Measurements from ENCODE around the gene KLK12. TPM values are rescaled to one million over a fixed set of nuclear protein-coding genes. Genes with fewer than 3 reads are reported as not detected.
"Not testable (repeated sequence)": the region's sequence is repeated elsewhere in the genome, so short reads cannot be mapped to it uniquely, and the experiment has no call there.

Gene KLK12
- total RNA-seq, 1 donor from 2014 or later = 153 TPM

DNA sequence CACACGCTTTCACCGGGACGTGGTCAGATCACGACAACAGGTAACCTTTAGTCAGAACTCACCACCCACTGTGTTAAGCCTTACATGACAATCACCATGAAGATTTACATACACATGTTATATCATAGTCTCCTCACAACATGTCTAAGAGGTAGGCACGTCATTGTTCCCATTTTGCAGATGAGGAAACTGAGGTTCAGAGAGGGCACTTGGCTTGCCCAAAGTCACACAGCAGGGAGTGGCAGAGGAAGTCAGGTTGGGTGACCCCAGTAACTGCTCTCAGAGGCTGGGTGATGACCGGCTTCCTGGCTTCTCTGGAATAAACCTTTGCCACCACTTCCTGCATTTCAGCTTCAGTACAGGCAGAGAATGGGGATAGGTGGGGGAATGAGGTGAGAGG lies 20.6 kb downstream of the KLK12 start:
- ATAC-seq = no peak

DNA sequence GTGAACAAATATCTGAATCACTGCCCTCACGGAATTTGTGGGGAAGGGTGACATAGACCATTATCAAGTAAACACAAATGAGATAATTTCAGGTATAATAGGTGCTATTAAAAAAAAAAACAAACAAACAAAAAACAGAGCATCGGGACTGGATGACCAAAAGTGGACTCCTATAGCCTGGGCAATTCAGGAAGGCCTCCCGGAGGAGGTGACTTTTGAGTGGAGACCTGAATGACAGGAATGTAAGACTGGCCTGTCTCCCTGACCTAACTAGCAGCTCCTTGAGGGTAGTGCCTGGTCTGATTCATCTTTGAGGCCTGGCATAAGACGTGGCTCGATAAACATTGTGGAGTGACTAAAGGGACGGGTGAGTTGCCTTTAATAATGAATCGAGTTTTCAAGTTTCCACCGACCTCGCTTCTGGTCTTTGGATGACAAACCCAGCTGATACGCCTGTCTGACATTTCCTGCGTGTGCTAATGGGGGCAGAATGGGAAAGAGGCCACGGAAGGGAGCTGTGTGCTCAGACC lies 22.1 kb downstream of the KLK12 start:
- ATAC-seq = peak; percentile 19

DNA sequence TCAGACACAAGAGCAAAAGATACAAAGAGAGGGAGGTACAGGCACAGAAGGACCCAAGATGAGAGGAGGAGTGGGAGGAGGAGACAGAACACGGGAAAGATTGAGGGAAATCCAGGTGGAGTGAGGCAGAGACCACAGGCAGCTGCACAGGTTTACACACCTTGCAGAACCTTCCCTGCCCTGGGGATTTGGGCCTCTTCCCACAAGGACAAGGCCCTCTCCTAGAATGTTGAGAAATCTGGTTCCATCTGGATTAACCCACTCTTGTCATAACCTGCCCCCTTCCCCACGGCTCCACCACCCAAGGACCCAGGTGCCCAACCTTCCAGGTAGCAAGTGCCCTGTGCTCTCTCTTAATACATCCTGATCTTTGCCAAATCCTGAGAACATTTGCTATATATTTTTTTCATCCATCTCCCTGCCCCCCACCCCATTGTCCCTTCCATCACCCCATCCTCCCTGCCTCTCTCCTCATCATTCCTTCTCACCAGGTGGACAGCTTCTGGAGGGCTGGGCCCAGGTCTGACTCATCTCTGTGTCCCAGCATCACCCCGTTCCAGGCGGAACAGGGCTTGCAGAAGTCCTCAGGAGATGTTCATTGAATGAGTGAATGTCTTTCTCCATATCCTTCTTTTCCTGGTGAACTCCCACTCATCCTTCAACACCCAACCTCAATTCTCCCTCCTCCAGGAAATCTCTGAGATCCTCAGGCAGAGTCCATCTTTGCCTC lies 24.6 kb downstream of the KLK12 start:
- ATAC-seq = peak; percentile 77

DNA sequence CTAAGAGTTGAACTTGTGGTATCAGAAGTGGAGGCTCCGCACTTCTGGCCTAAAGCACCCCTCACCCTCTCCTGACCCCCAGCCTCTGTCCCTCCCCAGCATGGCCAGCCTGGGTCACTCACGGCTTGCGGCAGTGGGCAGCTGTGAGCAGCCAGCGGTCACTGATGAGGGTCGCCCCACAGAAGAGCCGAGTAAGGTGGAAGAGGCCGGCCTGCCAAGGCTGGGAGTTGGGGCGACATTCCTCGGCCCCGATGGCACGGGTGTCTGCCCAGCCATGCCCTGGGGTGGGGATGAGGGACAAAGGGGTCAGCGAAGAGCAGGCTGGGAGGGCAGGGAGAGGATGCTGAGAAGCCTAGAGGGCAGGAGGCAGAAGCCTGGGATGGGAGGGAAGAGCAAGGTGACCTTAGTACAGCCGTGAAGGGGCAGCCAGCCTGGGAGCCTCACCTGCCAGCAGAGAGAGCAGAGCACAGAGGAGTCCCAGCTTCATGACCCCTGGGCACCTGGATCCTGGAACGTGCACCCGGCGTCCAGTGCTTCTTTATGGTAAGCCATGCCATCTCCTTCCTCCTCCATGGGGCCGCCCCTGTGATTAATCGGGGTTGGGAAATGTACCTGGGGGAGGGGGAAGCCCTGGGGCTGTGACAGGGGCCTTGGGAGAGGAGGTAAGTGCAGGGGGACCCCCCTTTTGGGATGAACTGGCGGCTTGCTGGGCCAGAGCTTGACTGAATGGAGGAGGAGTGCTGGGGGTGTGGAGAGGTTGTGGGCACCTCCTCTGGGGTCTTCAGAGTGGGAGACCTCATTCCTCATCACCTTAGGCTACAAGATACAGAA lies 25.5 kb downstream of the KLK12 start:
- peak; percentile 22 for ATAC-seq

DNA sequence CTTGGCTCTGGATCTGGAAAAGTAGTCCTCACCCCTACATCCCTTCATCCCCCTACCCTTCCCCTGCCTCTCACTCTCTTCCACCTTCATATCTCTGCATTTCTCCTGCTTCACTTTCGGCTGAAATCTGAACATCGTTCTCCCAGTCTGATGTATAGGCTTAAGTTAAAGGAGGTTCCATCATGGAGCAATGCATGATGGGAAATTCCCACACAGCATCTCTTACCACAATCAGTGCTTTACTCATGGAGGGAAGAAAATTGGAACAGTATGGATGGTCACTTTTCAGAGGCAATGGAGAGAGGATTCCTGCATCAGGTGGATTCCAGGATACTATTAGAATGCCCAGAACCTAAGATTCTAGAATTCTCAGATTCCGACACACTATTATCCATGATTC lies 27.3 kb downstream of the KLK12 start:
- ATAC-seq = no peak

DNA sequence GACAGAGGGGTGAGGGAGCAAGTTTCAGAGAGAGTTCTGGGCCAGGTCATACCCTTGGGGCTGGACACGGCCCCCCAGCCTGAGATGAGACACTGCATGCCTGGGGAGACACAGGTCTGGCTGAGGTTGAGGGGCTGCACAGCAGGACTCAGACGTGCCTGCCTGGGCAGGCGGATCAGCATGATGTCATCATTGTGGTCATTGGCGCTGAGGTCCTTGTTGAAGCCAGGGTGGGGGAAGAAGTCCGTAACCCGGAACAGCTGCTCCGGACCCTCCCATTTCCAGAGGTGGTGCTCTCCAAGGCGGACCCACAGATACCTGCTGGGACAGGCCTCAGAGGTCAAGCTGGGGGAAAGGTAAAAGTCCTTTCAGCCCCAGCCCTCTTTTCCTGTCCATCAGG lies 28.4 kb downstream of the KLK12 start:
- no peak for ATAC-seq

DNA sequence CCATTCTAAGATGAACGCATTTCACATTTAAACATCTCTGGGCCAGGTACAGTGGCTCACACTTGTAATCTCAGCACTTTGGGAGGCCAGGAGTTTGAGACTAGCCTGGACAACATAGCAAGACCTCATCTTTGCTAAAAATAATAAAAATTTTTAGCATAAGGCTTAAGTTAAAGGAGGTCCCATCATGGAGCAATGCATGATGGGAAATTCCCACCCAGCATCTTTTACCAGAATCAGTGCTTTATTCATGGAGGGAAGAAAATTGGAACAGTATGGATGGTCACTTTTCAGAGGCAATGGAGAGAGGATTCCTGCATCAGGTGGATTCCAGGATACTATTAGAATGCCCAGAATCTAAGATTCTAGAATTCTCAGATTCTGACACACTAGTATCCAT lies 29.6 kb downstream of the KLK12 start:
- ATAC-seq = no peak

DNA sequence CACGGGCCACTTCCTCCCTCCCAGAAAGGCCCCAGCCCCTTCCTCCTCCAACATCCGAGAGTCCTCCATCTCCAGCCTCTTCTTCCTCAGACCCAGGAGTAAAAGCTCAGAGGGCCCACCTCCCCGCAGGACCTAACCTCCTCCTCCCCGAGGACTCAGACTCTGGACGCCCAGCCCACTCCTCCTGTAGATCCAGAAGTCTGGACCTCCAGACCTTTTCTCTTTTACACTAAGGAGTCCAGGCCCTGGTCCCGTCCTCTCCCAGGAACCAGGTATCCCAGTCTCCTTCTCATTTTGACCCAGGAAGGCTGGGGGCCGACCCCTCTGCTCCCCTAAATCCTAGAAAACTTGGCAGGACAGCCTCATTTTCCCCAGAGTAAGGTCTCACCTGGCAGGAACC lies 31.5 kb downstream of the KLK12 start:
- no peak for ATAC-seq

DNA sequence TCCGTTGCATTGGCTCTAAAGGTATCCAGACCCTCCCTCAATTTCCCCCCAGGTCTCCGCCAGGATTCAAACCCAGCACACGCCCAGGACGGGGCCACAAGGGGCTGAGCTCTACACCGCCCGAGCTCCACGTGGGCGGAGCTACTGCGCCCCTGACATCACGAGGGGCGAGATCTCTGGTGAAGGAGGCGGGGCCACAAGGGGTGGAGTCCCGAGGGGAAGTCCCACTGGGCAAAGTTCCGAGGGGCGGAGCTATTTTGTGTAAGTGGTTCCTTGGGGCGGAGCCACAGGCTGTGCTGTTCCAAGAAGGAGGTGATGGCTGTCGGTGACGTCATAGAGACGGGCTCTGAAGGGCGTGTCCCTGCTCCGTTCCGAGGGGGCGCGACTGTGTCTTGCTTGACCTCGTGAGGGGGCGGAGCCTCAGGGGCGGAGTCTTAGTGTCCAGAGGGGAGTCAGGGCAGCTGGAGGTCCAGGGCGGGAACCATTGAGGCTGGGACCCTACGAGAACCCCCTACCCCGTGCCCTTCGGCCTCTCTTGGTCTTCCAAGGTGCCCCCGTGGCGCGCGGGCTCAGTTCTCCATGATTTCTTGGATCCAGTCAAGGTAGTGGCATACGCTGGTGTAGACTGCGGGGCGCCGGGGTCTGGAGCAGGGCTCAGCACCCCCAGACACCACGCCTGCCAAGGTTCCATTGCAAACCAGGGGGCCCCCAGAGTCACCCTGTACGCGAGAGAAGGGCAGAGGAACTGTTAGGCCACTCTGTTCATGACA lies 32.1 kb downstream of the KLK12 start:
- ATAC-seq = peak; percentile 85

DNA sequence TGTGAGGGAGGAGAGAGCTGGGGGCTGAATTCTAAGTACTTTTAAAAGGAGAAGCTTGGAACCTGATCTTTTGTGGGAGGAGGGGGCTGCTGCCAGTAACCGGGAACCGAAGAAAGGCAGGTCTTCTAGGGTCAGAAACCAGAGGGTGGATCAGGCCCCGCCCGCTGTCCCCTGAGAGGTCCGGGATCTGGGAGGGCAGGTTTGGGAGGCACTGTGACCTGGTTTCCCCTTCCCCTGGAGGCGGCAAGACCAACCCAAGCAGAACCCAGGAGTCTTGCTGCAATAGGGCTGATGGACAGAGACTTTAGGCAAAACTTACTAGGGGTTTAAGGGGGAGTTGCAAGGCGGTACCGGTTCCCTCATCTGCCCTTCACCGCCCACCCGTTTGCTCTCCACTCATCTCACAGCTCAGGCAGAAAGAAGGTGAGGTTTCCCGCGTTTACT lies 32.7 kb downstream of the KLK12 start:
- ATAC-seq = peak; percentile 68

DNA sequence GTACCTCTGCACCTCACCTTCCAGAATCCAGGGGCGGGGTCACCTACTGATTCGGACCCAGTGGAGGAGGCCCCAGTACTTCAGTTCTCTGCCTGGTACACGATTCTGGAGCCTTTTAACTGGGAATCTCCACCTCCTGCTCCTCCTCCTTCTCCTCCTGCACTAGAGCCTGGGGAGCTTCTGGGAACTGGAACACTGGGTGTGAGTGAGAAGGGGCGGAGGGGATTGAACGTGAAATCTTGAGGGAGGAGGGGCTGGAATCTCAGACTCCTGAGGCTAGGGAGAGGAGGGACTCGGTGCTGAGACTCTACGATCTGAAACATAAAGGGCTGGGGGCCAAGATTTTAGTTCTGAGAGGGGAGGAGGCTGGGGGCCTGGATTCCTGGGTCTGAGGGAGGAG lies 33.3 kb downstream of the KLK12 start, which contains the start of gene KLK8:
Gene KLK8 (minus strand): TSS at position 90 of the 400 bp plus-strand sequence. CDS start 437 bp downstream, outside the sequence.
- peak; percentile 59 for ATAC-seq

DNA sequence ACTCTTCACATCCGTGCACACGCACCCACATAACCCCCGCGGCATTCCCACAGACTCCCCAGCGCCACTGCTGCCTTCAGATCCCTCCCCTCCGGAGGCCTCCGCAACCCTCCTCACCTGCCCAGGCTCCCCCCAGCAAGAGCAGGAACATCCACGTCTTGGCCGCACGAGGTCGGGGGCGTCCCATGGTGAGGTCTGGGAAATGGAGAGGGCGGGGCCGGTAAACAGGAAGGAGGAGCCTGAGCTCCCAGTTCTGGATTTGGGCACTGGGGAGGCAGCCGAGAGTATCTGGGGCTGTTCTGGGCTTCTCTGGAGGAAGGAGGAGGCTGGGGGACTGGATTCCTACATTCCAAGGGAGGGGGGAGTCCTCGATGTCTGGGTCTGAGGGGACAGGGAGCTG lies 33.8 kb downstream of the KLK12 start:
- peak; percentile 56 for ATAC-seq

DNA sequence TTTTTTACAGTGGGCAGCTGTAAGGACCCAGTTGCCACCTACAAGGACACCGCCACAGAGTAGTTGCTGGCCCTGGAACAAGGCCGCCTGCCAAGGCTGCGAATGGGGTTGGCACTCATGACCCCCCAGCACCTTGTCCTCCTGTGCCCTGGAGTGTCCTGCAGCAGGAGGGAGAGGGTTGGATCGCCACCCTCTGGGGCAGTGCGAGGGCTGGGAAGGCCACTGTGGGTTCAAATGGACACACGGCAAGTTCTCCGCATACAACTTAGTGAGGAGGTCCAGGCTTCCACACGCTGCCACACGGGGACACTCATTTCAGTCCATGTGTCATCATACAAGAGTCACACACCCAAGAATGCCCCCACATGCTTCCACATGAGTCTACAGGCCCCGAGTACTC lies 34.4 kb downstream of the KLK12 start:
- ATAC-seq = peak; percentile 11

DNA sequence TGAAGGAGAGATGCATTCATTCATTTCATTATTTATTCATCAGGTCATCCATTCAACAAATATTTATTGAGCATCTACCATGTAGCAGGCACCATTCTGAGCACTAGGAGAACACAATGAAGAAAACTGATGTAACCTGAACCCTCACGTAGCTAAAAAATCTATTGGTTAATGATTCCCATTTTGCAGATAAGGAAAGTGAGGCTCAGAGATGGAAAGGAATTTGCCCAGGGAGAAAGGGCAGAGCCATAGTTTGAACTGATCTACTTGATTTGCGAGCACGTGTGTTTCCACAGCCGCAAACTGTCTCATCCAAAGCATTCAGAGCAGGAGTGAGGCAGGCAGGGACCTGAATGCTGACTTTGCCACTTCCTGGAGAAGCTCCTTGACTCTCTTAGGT lies 36.1 kb downstream of the KLK12 start:
- ATAC-seq = no peak

DNA sequence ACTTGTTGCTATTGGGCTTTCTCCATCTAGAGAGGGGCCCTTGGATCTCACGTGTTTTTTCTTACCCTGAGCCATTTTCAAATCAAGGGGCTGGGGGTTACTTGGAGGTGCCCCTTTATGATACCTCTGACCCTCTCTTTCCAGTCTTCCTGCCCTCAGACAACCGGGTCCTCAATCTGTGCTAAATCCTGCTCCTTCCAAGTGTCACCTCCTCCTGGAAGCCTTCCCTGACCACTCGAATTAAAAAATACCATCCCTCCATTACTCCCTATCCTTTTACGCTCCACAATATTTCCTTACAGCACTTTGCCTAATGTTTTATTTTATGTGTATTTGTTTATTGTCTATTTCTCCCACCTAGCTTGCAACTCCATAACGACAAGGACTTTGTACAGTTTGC lies 36.7 kb downstream of the KLK12 start:
- no peak for ATAC-seq

DNA sequence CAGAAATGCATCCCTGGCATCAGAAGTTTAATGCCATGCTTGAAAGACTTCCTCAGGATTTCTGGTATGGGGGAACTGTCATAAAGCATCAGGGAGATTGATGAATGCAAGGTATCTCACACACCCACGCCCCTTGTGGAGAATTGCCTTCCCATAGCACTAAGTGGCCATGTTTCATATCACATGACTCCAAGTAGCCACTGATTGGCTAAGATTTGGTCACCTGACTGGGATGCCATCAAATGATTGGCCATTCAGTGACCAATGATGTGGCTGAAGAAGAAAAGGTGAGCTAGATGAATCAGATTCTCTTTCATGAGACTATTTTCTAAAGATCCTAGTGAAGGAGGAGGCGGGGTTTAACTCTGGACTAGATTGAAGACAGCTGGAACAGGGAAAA lies 40.7 kb downstream of the KLK12 start:
- peak; percentile 9 for ATAC-seq

DNA sequence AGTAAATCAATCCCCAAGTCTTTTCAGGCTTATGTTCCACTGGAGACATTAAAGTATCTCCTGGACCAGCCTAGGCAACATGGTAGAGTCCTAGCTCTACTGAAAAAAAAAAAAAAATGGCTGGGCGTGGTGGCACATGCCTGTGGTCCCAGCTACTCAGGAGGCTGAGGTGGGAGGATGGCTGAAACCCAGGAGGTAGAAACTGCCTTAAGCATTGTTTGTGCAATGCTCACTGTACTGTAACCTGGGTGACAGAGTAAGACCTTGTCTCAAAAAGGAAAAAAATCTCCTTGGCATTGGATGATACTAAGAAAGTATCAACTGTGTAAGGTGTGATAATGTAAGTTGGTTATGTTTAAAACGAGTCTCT lies 42.2 kb downstream of the KLK12 start:
- peak; percentile 62 for ATAC-seq

DNA sequence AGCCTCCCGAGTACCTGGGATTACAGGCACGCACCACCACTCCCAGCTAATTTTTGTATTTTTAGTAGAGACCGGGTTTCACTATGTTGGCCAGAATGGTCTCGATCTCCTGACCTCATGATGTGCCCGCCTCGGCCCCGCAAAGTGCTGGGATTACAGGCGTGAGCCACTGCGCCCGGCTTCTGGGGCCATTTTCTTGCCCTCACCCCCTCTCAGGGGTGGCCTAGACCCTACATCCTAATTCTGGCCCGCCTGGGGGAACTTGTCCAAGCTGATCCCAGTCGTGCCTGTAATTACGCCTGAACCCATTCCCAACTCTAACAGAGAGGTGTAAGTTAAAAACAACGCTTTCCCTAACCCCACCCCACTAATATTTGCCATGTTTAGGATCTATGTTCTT lies 50.4 kb downstream of the KLK12 start:
- not testable (repeated sequence) for ATAC-seq

DNA sequence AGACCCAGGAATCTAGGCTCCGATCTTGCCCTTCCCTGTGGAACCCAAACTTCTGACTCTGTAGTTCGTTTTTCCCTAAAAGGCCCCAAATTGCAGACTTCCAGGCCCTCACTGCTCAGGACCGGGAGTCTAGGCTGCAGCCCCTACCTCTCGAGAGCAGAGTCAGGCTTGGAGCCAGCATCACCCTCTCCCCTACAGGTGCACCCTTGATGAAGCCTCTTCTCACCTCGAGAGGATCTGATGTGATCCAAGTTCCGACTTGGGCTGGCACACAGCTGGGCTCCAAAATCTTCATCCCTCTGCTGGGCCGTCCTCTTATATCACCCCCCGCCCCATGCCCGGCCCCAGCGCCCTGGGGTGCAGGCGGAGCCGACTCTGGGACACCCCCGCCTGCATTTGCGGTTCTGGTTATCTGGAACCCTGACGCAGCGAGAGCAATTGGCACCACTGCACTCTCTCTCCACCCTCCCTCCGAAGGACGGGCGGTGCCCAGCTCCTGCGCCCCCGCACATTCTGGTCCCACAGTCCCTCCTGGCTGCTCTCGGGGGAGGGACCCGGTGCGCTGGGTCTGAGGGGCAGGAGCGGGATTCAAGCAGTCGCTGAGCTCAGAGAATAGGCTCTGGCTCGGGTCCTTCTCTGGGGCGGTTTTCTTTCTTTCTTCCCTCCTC lies 51.0 kb downstream of the KLK12 start, which contains the start of gene KLK7:
Gene KLK7 (minus strand): TSS at position 293 of the 668 bp plus-strand sequence. CDS start 1,518 bp downstream, outside the sequence.
- peak; percentile 57 for ATAC-seq

DNA sequence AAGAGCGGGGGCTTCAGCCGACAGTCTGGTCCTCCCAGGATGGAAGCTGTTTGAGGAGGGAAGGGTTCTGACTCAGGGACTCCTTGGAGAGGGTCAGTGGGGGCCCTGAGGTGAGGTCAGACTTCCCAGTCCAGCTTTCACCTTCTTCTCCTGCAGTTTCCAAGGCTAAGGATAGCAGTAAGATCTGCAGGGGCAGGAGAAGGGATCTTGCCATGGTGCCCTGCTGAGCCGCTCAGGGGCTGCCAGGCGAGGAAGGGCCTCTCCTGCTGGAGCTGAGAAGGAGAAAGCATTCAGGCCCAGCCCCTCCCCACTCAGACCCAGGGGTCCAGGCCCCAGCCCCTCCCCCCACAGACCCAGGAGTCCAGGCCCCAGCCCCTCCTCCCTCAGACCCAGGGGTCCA lies 52.6 kb downstream of the KLK12 start:
- ATAC-seq = no peak

DNA sequence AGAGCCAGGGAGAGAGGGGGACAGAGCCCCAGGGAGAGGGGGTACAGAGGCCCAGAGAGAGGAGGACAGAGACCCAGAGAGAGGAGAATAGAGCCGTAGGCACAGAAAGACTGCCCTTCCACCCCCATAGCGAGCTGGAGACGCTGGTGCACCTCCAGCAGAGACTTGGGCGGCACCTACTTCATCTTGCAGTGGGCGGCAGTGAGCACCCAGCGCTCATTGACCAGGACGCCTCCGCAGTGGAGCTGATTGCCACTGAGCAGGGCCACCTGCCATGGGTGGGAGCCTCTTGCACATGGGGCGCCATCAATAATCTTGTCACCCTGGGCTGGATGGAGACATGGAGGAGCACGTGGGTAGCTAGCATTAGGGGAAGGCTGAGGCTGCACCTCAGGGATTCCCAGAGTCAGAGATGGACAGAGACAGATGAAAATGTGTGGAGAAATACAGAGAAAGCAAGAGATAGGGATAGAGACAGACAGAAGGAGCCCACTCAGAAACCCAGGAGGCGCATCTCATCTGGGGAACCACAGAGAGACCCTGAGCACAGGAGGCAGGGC lies 53.1 kb downstream of the KLK12 start:
- peak; percentile 6 for ATAC-seq

DNA sequence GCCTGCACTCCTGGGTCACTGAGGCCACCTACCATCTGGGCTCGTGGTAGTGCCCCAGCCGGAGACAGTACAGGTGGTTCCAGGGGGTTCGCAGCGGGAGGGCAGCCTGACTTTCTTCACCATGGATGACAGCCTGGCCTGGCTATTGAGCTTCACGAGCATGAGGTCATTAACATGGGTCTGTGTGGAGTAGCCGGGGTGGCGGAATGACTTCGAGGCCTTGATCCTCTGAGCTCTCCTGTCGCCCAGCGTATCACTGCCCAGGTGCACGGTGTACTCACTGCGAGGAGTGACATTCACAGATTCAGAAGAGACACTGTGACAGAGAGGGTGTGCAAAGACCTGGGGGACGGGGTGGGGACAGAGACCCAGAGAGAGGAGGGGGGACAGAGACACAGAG lies 54.6 kb downstream of the KLK12 start:
- no peak for ATAC-seq

All from esophagus mucosa (tissue), 1 donor.